Measurements from ENCODE around the gene ARHGEF39.

Gene ARHGEF39

DNA sequence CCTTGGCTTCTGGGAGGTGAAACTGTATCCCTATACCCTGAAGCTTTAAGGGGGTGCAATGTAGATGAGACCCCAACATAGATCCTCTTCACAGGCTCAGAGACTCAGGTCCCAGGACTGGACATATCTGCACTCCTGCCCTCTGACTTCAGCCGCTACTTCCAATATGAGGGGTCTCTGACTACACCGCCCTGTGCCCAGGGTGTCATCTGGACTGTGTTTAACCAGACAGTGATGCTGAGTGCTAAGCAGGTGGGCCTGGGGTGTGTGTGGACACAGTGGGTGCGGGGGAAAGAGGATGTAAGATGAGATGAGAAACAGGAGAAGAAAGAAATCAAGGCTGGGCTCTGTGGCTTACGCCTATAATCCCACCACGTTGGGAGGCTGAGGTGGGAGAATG, 14.1 kb upstream of the ARHGEF39 start:
- DNase-seq (ENCODE audit: low read depth in 2 of 2, low spot score in 1 of 2), result no peak

DNA sequence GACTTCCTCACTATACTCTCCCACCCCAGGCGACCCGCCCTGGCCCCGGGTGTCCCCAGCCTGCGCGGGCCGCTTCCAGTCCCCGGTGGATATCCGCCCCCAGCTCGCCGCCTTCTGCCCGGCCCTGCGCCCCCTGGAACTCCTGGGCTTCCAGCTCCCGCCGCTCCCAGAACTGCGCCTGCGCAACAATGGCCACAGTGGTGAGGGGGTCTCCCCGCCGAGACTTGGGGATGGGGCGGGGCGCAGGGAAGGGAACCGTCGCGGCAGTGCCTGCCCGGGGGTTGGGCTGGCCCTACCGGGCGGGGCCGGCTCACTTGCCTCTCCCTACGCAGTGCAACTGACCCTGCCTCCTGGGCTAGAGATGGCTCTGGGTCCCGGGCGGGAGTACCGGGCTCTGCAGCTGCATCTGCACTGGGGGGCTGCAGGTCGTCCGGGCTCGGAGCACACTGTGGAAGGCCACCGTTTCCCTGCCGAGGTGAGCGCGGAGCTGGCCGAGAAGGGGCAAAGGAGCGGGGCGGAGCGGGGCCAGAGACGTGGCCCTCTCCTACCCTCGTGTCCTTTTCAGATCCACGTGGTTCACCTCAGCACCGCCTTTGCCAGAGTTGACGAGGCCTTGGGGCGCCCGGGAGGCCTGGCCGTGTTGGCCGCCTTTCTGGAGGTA, 10.9 kb upstream of the ARHGEF39 start:
- no peak for DNase-seq (ENCODE audit: low read depth in 2 of 2, low spot score in 1 of 2)

DNA sequence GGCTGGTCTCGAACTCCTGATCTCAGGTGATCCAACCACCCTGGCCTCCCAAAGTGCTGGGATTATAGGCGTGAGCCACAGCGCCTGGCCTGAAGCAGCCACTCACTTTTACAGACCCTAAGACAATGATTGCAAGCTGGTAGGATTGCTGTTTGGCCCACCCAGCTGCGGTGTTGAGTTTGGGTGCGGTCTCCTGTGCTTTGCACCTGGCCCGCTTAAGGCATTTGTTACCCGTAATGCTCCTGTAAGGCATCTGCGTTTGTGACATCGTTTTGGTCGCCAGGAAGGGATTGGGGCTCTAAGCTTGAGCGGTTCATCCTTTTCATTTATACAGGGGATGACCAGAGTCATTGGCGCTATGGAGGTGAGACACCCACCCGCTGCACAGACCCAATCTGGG, 10.2 kb upstream of the ARHGEF39 start:
- no peak for DNase-seq (ENCODE audit: low read depth in 2 of 2, low spot score in 1 of 2)

DNA sequence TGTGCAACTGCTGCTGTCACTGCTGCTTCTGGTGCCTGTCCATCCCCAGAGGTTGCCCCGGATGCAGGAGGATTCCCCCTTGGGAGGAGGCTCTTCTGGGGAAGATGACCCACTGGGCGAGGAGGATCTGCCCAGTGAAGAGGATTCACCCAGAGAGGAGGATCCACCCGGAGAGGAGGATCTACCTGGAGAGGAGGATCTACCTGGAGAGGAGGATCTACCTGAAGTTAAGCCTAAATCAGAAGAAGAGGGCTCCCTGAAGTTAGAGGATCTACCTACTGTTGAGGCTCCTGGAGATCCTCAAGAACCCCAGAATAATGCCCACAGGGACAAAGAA, 9.0 kb upstream of the ARHGEF39 start:
- no peak for DNase-seq (ENCODE audit: low read depth in 2 of 2, low spot score in 1 of 2)

DNA sequence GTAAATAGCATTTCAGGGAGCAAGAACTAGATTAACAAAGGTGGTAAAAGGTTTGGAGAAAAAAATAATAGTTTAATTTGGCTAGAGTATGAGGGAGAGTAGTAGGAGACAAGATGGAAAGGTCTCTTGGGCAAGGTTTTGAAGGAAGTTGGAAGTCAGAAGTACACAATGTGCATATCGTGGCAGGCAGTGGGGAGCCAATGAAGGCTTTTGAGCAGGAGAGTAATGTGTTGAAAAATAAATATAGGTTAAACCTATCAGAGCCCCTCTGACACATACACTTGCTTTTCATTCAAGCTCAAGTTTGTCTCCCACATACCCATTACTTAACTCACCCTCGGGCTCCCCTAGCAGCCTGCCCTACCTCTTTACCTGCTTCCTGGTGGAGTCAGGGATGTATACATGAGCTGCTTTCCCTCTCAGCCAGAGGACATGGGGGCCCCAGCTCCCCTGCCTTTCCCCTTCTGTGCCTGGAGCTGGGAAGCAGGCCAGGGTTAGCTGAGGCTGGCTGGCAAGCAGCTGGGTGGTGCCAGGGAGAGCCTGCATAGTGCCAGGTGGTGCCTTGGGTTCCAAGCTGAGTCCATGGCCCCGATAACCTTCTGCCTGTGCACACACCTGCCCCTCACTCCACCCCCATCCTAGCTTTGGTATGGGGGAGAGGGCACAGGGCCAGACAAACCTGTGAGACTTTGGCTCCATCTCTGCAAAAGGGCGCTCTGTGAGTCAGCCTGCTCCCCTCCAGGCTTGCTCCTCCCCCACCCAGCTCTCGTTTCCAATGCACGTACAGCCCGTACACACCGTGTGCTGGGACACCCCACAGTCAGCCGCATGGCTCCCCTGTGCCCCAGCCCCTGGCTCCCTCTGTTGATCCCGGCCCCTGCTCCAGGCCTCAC, 8.4 kb upstream of the ARHGEF39 start, which contains the start of gene CA9:
TSS of gene CA9 (plus strand) at position 797 of the 893 bp plus-strand sequence. CDS start at position 829, 32 bp downstream.
- DNase-seq (ENCODE audit: low read depth in 2 of 2, low spot score in 1 of 2), result no peak

DNA sequence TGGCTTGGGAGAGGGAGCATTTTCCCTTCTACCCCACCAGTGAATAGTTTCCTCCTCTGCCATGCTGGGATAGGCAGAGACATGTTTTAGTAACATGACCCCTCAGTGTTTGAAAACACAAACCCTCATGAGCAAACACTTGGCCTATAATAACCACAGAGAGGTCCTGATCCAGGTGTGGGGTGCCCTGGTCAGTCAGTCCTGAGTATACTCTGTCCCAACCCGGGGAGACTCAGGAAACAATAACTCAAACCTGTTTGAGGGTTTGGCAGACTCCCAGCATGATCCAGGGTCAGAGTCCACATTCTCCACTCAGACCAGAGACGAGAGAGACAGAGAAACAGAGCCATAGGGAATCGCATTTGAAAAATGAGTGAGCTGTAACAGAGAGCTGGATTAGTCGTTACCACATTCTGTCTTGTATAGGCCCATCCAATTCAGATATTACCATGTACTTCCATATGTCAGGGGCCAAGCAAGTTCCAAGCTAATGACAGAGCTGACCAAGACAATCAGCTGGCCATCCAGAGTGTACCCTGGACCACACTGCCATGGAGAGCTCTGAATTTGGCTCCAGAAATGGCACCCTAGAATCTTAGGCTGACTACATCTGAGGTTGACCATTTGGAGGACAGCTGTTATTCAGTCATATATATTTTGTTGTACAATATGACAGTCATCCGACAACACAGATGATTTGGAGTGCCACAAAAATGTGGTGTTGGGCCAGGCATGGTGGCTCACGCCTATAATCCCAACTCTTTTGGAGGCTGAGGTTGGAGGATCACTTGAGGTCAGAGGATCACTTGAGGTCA, 4.5 kb upstream of the ARHGEF39 start:
- DNase-seq (ENCODE audit: low read depth in 2 of 2, low spot score in 1 of 2), result no peak

DNA sequence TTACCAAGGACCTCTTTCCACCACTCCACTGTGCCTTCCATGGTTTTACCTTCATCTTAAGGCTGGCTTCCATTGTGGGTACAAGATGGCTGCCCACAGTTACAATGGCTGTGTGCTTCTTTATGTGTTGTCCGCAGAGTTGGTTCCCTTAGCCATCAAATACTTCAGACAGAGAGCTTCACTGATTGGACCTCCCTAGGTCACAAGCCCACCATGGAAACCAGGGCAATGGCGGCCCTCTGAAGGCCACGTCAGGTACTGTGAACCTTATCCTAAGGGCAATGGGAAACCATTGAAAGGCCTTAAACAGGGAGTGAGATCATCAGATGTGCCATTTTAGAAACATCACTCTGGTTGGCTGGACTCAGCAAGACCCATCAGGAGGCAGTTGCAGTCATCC, 2.9 kb upstream of the ARHGEF39 start:
- DNase-seq (ENCODE audit: low read depth in 2 of 2, low spot score in 1 of 2), result no peak

DNA sequence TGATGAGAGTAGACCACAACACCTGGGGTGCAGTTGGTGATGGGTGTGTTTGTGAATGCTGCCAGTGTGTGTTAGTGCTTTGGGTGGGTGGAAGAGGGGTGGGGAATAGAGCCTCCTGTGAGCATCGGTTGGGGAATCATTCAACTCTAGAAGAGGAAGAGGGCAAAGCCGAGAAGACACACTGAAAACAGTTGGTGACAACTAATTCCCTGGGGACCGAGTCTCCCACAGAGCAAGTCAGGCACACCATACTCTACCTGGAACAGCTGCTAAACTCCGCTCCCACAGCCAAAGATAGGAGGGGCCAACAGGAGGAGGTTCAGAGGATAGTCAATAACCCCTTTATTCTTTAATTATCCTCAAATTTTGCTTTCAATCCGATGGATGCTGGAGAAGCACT, 1.6 kb upstream of the ARHGEF39 start:
- DNase-seq (ENCODE audit: low read depth in 2 of 2, low spot score in 1 of 2), result no peak

DNA sequence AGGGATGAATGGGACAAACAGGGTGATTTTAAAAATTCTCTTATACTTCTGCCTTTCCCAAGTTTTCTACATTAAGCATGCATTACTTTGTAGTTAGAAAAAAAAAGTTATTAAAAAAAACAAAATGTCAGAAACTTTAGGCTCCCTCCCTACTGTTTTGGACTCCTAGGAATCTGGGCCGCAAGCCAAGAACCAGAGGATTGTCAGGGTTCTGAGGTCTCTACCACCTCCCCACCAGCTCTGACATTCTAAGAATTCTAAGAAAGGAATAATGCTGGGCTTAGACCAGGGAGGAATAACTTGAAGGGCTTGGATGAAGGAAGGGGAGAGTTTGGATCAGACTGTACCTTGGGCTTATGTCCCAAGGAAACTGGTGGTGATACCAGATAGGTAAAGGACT, 1.1 kb upstream of the ARHGEF39 start:
- no peak for DNase-seq (ENCODE audit: low read depth in 2 of 2, low spot score in 1 of 2)

DNA sequence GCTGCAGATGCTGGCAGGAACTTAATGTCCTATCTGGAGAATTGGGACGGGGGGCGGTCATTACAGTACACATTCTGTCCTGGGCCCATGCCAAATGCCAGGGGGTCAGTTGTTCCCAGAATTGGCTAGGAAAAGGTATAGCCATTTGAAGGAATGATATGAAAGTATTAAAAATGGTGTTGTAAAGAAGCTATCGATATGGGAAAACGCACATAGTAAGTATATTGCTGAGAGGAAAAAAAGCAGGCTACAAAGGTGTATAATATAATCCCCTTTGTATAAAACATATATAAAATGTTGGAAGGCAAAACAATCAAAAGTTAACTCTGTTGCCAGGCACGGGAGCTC, 450 bp upstream of the ARHGEF39 start:
- no peak for DNase-seq (ENCODE audit: low read depth in 2 of 2, low spot score in 1 of 2)

DNA sequence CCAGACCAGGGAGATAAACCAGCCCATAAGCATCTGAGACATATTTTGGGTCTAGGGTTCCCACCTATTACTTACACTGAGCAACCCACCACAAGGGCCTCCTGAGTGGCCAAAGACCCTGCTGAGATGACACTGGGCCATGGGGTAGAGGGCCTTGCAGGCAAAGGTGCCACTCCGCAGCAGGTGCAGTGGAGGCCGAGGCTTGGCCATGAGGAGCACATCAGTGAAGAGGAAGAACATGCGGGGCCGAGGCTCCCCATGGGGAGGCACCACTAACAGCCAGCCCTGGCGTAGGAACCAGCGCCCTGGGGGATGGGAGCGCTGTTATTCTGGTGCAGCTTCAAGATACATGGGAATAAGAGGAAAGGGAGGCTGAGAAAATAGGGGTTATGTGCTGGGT, 2.6 kb downstream of the ARHGEF39 start:
- no peak for DNase-seq (ENCODE audit: low read depth in 2 of 2, low spot score in 1 of 2)

DNA sequence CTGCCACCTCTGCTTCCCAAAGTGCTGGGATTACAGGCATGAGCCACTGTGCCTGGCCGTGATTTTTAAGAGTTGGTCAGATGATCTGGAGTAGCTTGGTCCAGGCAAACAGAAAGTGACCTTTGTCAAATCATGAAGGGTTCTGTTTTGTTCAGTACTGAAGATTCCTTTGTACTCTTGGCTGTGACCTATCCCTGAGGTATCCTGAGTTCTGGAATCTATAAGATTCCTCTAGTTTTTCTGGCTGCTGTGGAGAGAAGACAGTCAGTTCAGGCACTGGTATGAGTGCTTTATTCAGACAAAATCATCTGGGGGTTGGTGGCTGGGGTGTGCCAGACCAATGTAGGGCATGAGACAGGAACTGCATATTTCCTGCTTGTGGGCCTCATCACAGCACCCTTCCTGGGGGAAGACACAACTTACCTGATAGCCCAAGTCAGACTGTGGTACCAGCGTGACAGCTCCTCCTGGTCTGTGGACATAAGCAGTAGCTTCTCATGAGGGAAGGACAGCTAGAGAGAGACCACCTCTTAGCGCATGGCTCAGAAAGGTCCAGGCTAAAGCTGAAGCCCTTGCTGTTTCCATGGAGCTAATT, 3.1 kb downstream of the ARHGEF39 start:
- DNase-seq (ENCODE audit: low read depth in 2 of 2, low spot score in 1 of 2), result no peak

DNA sequence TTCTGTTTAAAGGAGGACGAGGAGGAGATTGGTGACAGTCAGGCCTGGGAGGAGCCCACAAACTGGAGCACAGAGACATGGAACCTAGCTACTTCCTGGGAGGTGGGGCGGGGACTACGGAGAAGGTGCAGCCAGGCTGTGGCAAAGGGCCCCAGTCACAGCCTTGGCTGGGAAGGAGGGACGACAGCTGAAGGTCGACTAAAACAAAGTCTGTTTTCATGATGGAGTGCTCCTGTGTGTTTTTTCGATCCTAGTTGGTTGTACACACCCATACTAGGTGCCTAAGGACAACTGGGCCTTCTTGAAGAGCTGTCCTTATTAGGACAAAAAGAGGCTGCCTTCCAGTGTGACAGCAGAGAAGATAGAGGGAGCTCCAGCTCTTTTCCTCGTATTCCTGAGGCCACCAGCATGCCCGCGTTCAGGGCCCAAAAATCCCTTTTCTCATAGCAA, 4.0 kb downstream of the ARHGEF39 start:
- no peak for DNase-seq (ENCODE audit: low read depth in 2 of 2, low spot score in 1 of 2)

DNA sequence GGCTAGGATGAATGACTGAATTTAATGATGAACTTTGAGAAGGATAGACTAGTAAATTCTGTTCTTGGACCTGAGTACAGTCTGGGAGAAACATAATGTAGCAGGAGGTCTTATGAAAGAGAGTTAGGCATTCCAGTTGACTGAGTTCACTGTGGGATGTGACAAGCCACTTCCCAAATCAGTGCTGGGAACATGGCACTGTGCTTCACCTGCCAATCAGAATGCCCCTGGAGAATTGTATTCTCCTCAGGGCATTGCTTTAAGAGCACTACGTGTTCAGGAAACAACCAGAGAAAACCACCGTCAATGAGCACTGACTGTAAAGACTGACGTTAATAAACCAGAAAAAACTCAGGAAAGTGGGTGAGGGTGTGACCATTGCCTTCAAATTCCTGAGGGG, 5.7 kb downstream of the ARHGEF39 start:
- DNase-seq (ENCODE audit: low read depth in 2 of 2, low spot score in 1 of 2), result no peak

DNA sequence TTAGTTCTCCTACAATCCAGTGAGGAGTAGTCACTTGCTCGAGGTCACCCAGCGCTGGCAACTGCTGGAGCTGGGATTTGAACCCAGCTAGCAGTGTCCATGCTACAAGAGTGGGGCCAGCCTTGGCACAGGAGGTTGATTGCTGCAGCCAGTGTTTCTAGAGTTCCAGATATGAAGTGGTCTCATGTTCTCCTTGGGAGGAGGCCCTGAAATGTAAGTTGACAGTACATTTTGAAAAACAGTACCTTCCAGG, 6.1 kb downstream of the ARHGEF39 start:
- no peak for DNase-seq (ENCODE audit: low read depth in 2 of 2, low spot score in 1 of 2)

DNA sequence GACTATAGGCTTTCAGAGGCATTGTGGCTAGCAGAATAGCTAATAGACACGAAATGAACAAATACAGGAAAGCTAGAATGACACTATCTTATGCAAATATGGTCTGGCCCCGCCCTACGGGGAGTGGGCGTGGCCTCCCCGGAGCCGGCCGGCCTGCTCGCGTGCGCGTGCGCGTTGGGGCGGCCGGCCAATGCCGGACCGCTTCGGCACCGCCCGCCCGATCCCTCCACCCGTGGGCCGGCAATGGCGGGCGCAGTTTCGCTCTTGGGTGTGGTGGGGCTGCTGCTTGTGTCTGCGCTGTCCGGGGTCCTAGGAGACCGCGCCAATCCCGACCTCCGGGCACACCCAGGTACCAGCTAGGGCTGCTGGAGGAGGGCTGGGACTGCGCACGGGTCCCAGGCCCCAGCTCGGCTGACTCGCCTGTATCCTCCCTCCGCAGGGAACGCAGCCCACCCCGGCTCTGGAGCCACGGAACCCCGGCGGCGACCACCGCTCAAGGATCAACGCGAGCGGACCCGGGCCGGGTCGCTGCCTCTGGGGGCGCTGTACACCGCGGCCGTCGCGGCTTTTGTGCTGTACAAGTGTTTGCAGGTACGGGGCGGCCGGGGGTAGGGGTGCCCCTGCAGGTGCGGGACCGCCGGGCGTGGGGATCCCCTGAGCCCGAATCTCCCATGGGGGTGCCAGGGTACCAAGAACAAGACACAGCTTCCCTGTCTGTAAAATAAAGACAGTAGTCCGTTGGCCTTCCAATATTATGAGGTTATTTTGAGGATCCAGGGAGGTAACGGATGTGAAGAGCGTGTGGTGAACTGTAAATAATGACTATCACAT, 6.6 kb downstream of the ARHGEF39 start, which contains the start of gene CCDC107:
TSS of gene CCDC107 (plus strand) at position 156 of the 831 bp plus-strand sequence. CDS start at position 244, 88 bp downstream.
- DNase-seq (ENCODE audit: low read depth in 2 of 2, low spot score in 1 of 2), result peak; percentile 58 to 67

DNA sequence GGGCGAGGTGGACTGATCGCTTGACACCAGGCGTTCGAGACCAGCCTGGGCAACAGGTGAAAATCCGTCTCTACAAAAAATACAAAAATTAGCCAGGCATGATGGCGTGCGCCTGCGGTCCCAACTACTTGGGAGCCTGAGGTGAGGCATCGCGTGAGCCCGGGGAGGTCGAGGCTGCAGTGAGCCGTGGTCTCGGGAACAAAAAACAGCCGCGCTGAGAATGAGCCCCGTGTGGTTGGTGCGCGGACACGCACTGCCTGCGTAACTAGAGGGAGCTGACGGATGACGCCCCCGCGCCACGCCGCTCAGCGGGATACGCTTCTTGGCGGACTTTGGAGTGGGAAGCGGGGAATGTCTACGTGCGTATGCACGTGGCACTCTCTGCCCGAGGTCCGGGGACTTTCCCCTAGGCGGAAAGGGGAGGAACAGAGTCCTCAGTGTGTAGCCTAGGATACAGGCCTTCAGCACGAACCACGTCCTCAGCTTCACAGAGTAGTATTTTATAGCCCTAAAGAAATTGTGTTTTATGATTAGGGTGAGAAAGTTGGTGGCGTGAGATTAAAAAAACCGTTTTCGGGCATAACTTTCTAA, 7.4 kb downstream of the ARHGEF39 start, which contains the start of gene RMRP:
TSS of gene RMRP (minus strand) at position 474 of the 591 bp plus-strand sequence.
- DNase-seq (ENCODE audit: low read depth in 2 of 2, low spot score in 1 of 2), result peak; percentile 82 to 92

DNA sequence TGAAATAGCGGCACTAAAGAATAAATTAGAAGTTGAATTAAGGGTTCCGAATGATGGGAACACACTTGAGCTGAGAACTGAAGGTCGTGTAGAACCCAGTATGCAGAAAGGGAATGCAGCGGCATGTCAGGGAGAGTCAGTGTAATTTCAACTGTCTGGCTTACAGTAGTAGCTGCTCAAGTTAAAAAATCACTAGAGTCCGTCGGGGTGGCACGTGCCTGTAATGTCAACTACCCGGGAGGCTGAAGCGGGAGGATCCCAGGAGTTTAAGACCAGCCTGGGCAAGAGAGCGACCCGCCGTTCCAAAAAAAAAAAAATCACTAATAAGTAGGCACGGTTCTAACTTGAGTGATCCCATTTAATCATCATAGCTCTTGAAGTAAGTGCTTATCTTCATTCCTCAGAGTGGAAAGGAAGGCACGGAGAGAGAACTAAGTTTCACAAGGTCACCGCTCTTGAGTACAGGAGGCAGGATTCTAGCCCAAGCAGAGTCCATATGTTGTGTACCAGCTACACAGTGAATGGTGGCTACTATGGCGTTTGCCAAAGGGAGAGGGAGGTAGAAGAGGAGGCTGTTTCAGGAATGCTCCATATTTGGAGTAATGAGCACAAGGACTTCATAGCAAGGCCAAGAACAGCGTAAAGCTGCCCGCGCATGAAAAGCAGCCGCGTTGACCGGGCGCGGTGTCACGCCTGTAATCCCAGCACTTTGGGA, 8.0 kb downstream of the ARHGEF39 start:
- no peak for DNase-seq (ENCODE audit: low read depth in 2 of 2, low spot score in 1 of 2)

DNA sequence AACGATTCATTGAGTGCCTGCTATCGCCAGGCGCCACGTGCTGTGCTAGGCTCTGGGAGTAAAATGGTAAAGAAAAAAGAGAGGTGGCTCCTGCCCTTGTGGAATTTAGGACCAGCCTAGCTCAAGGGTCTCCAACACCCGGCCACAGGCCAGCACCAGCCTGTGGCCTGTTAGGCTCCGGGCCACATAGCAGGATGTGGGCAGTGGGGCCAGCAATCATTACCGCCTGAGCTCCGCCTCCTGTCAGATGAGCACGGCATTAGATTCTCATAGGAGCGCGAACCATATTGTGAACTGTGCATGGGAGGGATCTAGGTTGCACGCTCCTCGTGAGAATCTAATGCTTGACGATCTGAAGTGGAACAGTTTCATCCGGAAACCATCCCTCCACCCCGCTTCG, 8.6 kb downstream of the ARHGEF39 start:
- no peak for DNase-seq (ENCODE audit: low read depth in 2 of 2, low spot score in 1 of 2)

DNA sequence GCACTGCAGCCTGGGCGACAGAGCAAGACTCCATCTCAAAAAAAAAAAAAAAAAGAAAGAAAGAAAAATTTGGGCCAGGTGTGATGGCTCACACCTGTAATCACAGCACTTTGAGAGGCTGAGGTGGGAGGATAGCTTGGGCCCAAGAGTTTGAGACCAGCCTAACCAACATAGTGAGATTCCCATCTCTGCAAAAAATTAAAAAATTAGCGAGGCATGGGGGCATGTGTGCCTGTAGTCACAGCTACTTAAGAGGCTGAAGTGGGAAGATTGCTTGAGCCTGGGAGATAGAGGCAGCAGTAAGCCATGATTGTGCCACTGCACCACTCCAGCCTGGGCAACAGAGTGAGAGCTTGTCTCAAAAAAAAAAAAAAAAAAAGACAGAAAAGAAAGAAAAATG, 11.4 kb downstream of the ARHGEF39 start:
- DNase-seq (ENCODE audit: low read depth in 2 of 2, low spot score in 1 of 2), result no peak

Data from stimulated activated CD8-positive, alpha-beta memory T cell treated with anti-CD3 and anti-CD28 coated beads, Interleukin-4, amount 100 ng/mL, for 4 hours (primary cell).